H1 (cell line): Measurements from ENCODE around the gene MCEE. TPM values are rescaled to one million over a fixed set of nuclear protein-coding genes. Genes with fewer than 3 reads are reported as not detected.

Experiments used
- CTCF ChIA-PET: fragments of 300-600 bp; sonication (Branson Sonifier 250); formaldehyde crosslinking; loops from one replicate; lab custom pipeline; 2021; ENCODE audit not compliant: partially characterized antibody; lab: Charles Lee
- POLR2A ChIA-PET: fragments of 300-600 bp; sonication (Branson Sonifier 250); formaldehyde crosslinking; loops from one replicate; lab custom pipeline; 2021; ENCODE audit warnings: inconsistent platforms; ENCODE audit not compliant: partially characterized antibody; lab: Charles Lee
- DNase-seq, 2 experiments: peaks; one replicate each; pipeline versions ENCODE4 v3.0.0 to v3.0.0-alpha.2; 2010 to 2022; ENCODE audit warnings: low spot score in 2 of 2, low read depth in 1 of 2, mixed read lengths in 1 of 2
- FAIRE-seq: peaks from 2 replicates; lab custom pipeline; 2011; peaks lifted over from hg19 to GRCh38; lab: Jason Lieb, UNC
- H2AFZ ChIP-seq: 2 replicates; pipeline ENCODE4 v1.8.1; 2012; ENCODE audit warnings: low read length, inconsistent platforms
- H2AK5ac ChIP-seq: 2 replicates; pipeline ENCODE4 v1.6.1; 2013; ENCODE audit warnings: low read depth, low read length
- H2BK120ac ChIP-seq: replicated peaks from 2 replicates; pipeline ENCODE3; 2013; ENCODE audit warnings: low read depth, low read length, inconsistent platforms
- H2BK12ac ChIP-seq: 2 replicates; pipeline ENCODE4 v1.6.1; 2013; ENCODE audit warnings: low read depth, low read length
- H2BK15ac ChIP-seq: 2 replicates; pipeline ENCODE4 v1.6.1; 2013; ENCODE audit warnings: low read length
- H2BK20ac ChIP-seq: 2 replicates; pipeline ENCODE4 v1.6.1; 2013; ENCODE audit warnings: low read length
- H2BK5ac ChIP-seq: 2 replicates; pipeline ENCODE4 v1.6.1; 2013; ENCODE audit warnings: low read depth, low read length
- H3K14ac ChIP-seq: 2 replicates; pipeline ENCODE4 v1.6.1; 2013; ENCODE audit warnings: inconsistent platforms; ENCODE audit not compliant: insufficient read length
- H3K18ac ChIP-seq: 2 replicates; pipeline ENCODE4 v1.6.1; 2013; ENCODE audit warnings: low read length; ENCODE audit errors: extremely low read depth
- H3K23ac ChIP-seq: 2 replicates; pipeline ENCODE4 v1.6.1; 2013; ENCODE audit warnings: inconsistent platforms; ENCODE audit not compliant: insufficient read length
- H3K23me2 ChIP-seq: 2 replicates; pipeline ENCODE4 v1.6.1; 2013; ENCODE audit warnings: low read depth, low read length
- H3K27ac ChIP-seq: 2 replicates; pipeline ENCODE4 v1.6.1; 2011; ENCODE audit warnings: low read depth, low read length, inconsistent platforms
- H3K27me3 ChIP-seq, 4 experiments: replicated peaks in 1 of 4; 1 replicate in 1 of 4; 2 replicates in 3 of 4; pipeline versions ENCODE4 v1.6.1 to v1.8.1; 2011 to 2013; ENCODE audit warnings: low read length in 3 of 4, mild to moderate bottlenecking in 3 of 4, inconsistent platforms in 2 of 4, mixed read lengths in 2 of 4, moderate library complexity in 1 of 4; ENCODE audit not compliant: control insufficient read depth in 3 of 4, insufficient read depth in 3 of 4; ENCODE audit errors: extremely low read depth in 1 of 4
- H3K36me3 ChIP-seq, 4 experiments: 2 replicates each; pipeline versions ENCODE4 v1.6.1 to v1.8.1; 2011 to 2013; ENCODE audit warnings: mild to moderate bottlenecking in 4 of 4, low read length in 3 of 4, moderate library complexity in 2 of 4, control low read depth in 1 of 4, inconsistent platforms in 1 of 4; ENCODE audit not compliant: insufficient read depth in 4 of 4, control insufficient read depth in 2 of 4
- H3K4ac ChIP-seq: replicated peaks from 2 replicates; pipeline ENCODE3; 2013; ENCODE audit warnings: low read length, low read depth, mixed read lengths, inconsistent platforms; ENCODE audit not compliant: insufficient read length
- H3K4me1 ChIP-seq, 4 experiments: replicated peaks in 1 of 4; 1 replicate in 1 of 4; 2 replicates in 3 of 4; pipeline versions ENCODE4 v1.6.1 to v1.8.1; 2011 to 2013; ENCODE audit warnings: low read length in 3 of 4, inconsistent platforms in 2 of 4, mixed read lengths in 1 of 4; ENCODE audit not compliant: insufficient read depth in 4 of 4, control insufficient read depth in 3 of 4
- H3K4me2 ChIP-seq, 2 experiments: 2 replicates each; pipeline versions ENCODE4 v1.6.1 to v1.8.1; 2011 to 2013; ENCODE audit warnings: low read depth in 2 of 2, low read length in 2 of 2, control low read depth in 1 of 2, inconsistent platforms in 1 of 2, mild to moderate bottlenecking in 1 of 2; ENCODE audit not compliant: insufficient read depth in 1 of 2
- H3K4me3 ChIP-seq, 4 experiments: fragments of 200-600, 300-600 bp in 1 of 4; sonication (generic), shearing (Covaris generic), sonication (Bioruptor Twin) in 1 of 4; 2 replicates each; pipeline versions ENCODE4 v1.5.1 to v1.8.1; 2011 to 2016; ENCODE audit warnings: low read length in 4 of 4, low read depth in 3 of 4, control low read depth in 2 of 4, inconsistent platforms in 2 of 4, mild to moderate bottlenecking in 2 of 4, mixed read lengths in 1 of 4, moderate library complexity in 1 of 4; ENCODE audit not compliant: insufficient read depth in 2 of 4; ENCODE audit errors: extremely low read depth in 1 of 4
- H3K56ac ChIP-seq: replicated peaks from 2 replicates; pipeline ENCODE3; 2013; ENCODE audit warnings: low read depth, mild to moderate bottlenecking, mixed read lengths, low read length, inconsistent platforms; ENCODE audit not compliant: insufficient read length
- H3K79me1 ChIP-seq: 2 replicates; pipeline ENCODE4 v1.6.1; 2013; ENCODE audit warnings: low read depth, low read length, control low read depth
- H3K79me2 ChIP-seq, 2 experiments: 2 replicates each; pipeline versions ENCODE4 v1.6.1 to v1.8.1; 2012 to 2013; ENCODE audit warnings: low read length in 2 of 2, mild to moderate bottlenecking in 2 of 2, inconsistent platforms in 1 of 2; ENCODE audit not compliant: insufficient read depth in 2 of 2, control insufficient read depth in 1 of 2
- H3K9ac ChIP-seq, 4 experiments: replicated peaks in 1 of 4; 1 replicate in 1 of 4; 2 replicates in 3 of 4; pipeline versions ENCODE4 v1.6.1 to v1.8.1; 2011 to 2013; ENCODE audit warnings: low read depth in 3 of 4, low read length in 3 of 4, control low read depth in 2 of 4, mild to moderate bottlenecking in 2 of 4, moderate library complexity in 2 of 4, inconsistent platforms in 1 of 4; ENCODE audit errors: extremely low read depth in 1 of 4
- H3K9me3 ChIP-seq, 2 experiments: 2 replicates each; pipeline versions ENCODE4 v1.6.1 to v1.8.1; 2012 to 2013; ENCODE audit warnings: mild to moderate bottlenecking in 2 of 2, moderate library complexity in 2 of 2, control low read depth in 1 of 2, inconsistent platforms in 1 of 2, low read depth in 1 of 2, low read length in 1 of 2, mixed read lengths in 1 of 2; ENCODE audit not compliant: insufficient read depth in 2 of 2
- H4K20me1 ChIP-seq, 2 experiments: replicated peaks in 1 of 2; 2 replicates each; pipeline versions ENCODE3 to v1.8.1; 2011 to 2013; ENCODE audit warnings: inconsistent platforms in 2 of 2, low read length in 2 of 2, mild to moderate bottlenecking in 1 of 2; ENCODE audit not compliant: insufficient read depth in 2 of 2, control insufficient read depth in 1 of 2
- H4K5ac ChIP-seq: 2 replicates; pipeline ENCODE4 v1.6.1; 2013; ENCODE audit warnings: low read length, low read depth, mixed read lengths, inconsistent platforms; ENCODE audit not compliant: insufficient read length
- H4K8ac ChIP-seq: 2 replicates; pipeline ENCODE4 v1.8.0; 2013; ENCODE audit warnings: mild to moderate bottlenecking, moderate library complexity, low read length, inconsistent platforms; ENCODE audit not compliant: insufficient read depth; ENCODE audit errors: extremely low read depth
- H4K91ac ChIP-seq: replicated peaks from 2 replicates; pipeline ENCODE3; 2013; ENCODE audit warnings: low read length, mixed read lengths, inconsistent platforms; ENCODE audit not compliant: insufficient read length
- CTBP2 ChIP-seq: IDR thresholded peaks from 2 replicates; pipeline ENCODE4 v1.7.0; 2011; ENCODE audit warnings: borderline replicate concordance, mild to moderate bottlenecking, moderate library complexity, mixed read lengths, low read length; ENCODE audit not compliant: insufficient read depth, insufficient read length
- HDAC2 ChIP-seq, 2 experiments: fragments of 300-600 bp in 1 of 2; sonication (generic) in 1 of 2; IDR thresholded peaks; 2 replicates each; pipeline ENCODE4 v1.6.1; 2011 to 2012; ENCODE audit warnings: low read depth in 2 of 2, low read length in 2 of 2, mild to moderate bottlenecking in 2 of 2, moderate library complexity in 2 of 2, borderline replicate concordance in 1 of 2, inconsistent platforms in 1 of 2
- HDAC6 ChIP-seq: IDR thresholded peaks from one replicate; pipeline ENCODE4 v1.7.1; 2012; ENCODE audit warnings: low read depth, mild to moderate bottlenecking, inconsistent platforms, low read length, moderate library complexity
- KDM5A ChIP-seq: fragments of 200-600 bp; IDR thresholded peaks from 2 replicates; pipeline ENCODE4 v1.7.1; 2012; ENCODE audit warnings: mild to moderate bottlenecking, low read length, inconsistent platforms, mixed read lengths
- MAFK ChIP-seq: IDR thresholded peaks from 2 replicates; pipeline ENCODE4 v1.6.1; 2012; ENCODE audit warnings: low read depth, mild to moderate bottlenecking, improper control_type of control experiment, low read length
- NANOG ChIP-seq: IDR thresholded peaks from 2 replicates; pipeline ENCODE4 v1.6.1; 2011; ENCODE audit warnings: low read length, low read depth, mild to moderate bottlenecking, inconsistent platforms; ENCODE audit not compliant: insufficient read depth, poor library complexity, severe bottlenecking
- SIRT6 ChIP-seq: IDR thresholded peaks from one replicate; pipeline ENCODE4 v1.7.1; 2012; ENCODE audit warnings: low read length, inconsistent platforms
- SIX5 ChIP-seq: IDR thresholded peaks from 2 replicates; pipeline ENCODE4 v1.6.1; 2011; ENCODE audit warnings: mild to moderate bottlenecking, low read depth, low read length
- SP4 ChIP-seq: IDR thresholded peaks from 2 replicates; pipeline ENCODE4 v1.6.1; 2012; ENCODE audit warnings: low read length, inconsistent platforms
- SRF ChIP-seq: IDR thresholded peaks from 2 replicates; pipeline ENCODE4 v1.6.1; 2011; ENCODE audit warnings: mild to moderate bottlenecking, low read depth, low read length, moderate library complexity
- SUZ12 ChIP-seq: fragments of 200-600 bp; sonication (generic); IDR thresholded peaks from 2 replicates; pipeline ENCODE4 v1.6.1; 2012; ENCODE audit warnings: mild to moderate bottlenecking, inconsistent platforms, low read length, moderate library complexity, mixed read lengths
- ZNF274 ChIP-seq: IDR thresholded peaks from 2 replicates; pipeline ENCODE4 v1.7.0; 2012; ENCODE audit warnings: low read length, borderline replicate concordance; ENCODE audit errors: extremely low read depth
- WGBS, 2 experiments: shearing (Covaris generic) in 1 of 2; methylation state at CpG; one replicate each; pipeline versions ENCODE4 v1.1.6 to v1.1.7; 2013 to 2015; ENCODE audit warnings: low lambda C conversion rate in 2 of 2, mixed read lengths in 2 of 2, inconsistent platforms in 1 of 2, low coverage in 1 of 2, missing lambda C conversion rate in 1 of 2; ENCODE audit not compliant: insufficient replicate concordance in 2 of 2, insufficient coverage in 1 of 2, insufficient read length in 1 of 2; ENCODE audit errors: extremely low coverage in 1 of 2, missing lambda C conversion rate in 1 of 2; 5-methylcytosine and 5-hydroxymethylcytosine counted together
- polyA plus RNA-seq, 7 experiments: library from polyadenylated mRNA; depleted of rRNA in 3 of 7; stranded (reverse) in 5 of 7; unstranded in 2 of 7; fragments of >200 nt in 5 of 7; fragments of 200-250 nt in 2 of 7; gene quantifications; 1 replicate in 5 of 7; 2 replicates in 1 of 7; 4 replicates in 1 of 7; pipeline versions ENCODE4 v1.2.1 to v1.2.3, GENCODE V29; 2011 to 2013; ENCODE audit warnings: missing spikeins in 2 of 7, mixed read lengths in 2 of 7
- total RNA-seq: library from RNA; stranded (reverse); fragmentation: NEBNext Ultra II Directional; extraction: Animal tissue kit (Norgen Biotek cat#: 25700); gene quantifications from 2 replicates; pipeline ENCODE4 v1.2.1, GENCODE V29; 2021
- TF ChIP-seq, protein P1 (sequence below): IDR thresholded peaks from 2 replicates; pipeline ENCODE4 v1.6.1; 2011; ENCODE audit warnings: low read length, improper control_type of control experiment

MCEE gene
- total and polyA plus RNA-seq, 2 of the 8 experiments (the other 6 are each of a cell fraction or from before 2014, with no cell fraction given), result 7.3 to 14.1 TPM

GRCh38 chr2:71136174-71136573 is 6.1 kb upstream of the MCEE start:
- Histone ChIP-seq H3K27ac (no peak overlapping the region), H3K56ac (no peak overlapping the region), H4K91ac (no peak overlapping the region), H3K36me3 (peaks cover 8 to 68% (median 46%) of the 10 kb centered on the region in 4 experiments), H2BK20ac (no peak overlapping the region), H3K4ac (no peak overlapping the region), H3K4me2 (no peak overlapping the region), H2BK15ac (no peak overlapping the region), H3K79me2 (peaks cover 0 to 19% of the 10 kb centered on the region in 2 experiments; a peak in 3 of 4 replicates), H3K79me1 (no peaks in the 10 kb centered on the region; the same call in 1 of the 2 replicates), H4K8ac (no peak overlapping the region), H4K20me1 (peaks cover 0 to 2% of the 10 kb centered on the region in 2 experiments), H2BK120ac (no peak overlapping the region), H3K9me3 (no peaks in the 10 kb centered on the region), H2BK12ac (no peak overlapping the region), H4K5ac (no peak overlapping the region), H3K18ac (no peak overlapping the region), H2AFZ (no peak overlapping the region), H3K14ac (no peak overlapping the region), H2AK5ac (no peak overlapping the region), H3K23me2 (peaks cover 2% of the 10 kb centered on the region), H3K4me3 (no peak overlapping the region), H3K23ac (no peak overlapping the region), H2BK5ac (no peak overlapping the region), H3K27me3 (no peaks in the 10 kb centered on the region), H3K9ac (no peak overlapping the region), H3K4me1 (no peaks in the 10 kb centered on the region)
- FAIRE-seq (no peak), DNase-seq (no peak)
- WGBS, 2 experiments, result 92% methylated on average over 3 of the region's 3 CpGs; no CpG with 5 or more reads in 1 of the 2 experiments
- ChIA-PET POLR2A (interaction anchor here (0.5 kb wide), 1 partner anchor 10 kb away, joined by 3 read pairs; no protein-coding TSS in a partner anchor), CTCF (no interaction called here)
- TF ChIP-seq HDAC2 (IDR thresholded peaks at IDR 0.05; ENCODE audit: borderline replicate concordance in 1 of 2, low read depth in 2 of 2, low read length in 2 of 2) (no peak), CTBP2 (no peak), SP4 (no peak), SUZ12 (no peak), HDAC6 (no peak), ZNF274 (no peak), KDM5A (no peak), SIX5 (no peak), SIRT6 (no peak), MAFK (no peak), NANOG (no peak), SRF (no peak)
- TF ChIP-seq, protein P1, sequence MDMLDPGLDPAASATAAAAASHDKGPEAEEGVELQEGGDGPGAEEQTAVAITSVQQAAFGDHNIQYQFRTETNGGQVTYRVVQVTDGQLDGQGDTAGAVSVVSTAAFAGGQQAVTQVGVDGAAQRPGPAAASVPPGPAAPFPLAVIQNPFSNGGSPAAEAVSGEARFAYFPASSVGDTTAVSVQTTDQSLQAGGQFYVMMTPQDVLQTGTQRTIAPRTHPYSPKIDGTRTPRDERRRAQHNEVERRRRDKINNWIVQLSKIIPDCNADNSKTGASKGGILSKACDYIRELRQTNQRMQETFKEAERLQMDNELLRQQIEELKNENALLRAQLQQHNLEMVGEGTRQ, result no peak
